Smooth muscle cell (in vitro differentiated cells): Measurements from ENCODE around the gene OR10A3. TPM values are rescaled to one million over a fixed set of nuclear protein-coding genes. Genes with fewer than 3 reads are reported as not detected.

ENCODE experiments used
- DNase-seq: peaks from one replicate; lab custom pipeline; 2025; ENCODE audit not compliant: unreplicated experiment; lab: John Stamatoyannopoulos, UW
- H2AFZ ChIP-seq: fragments of 200-600 bp; sonication (generic); 2 replicates; pipeline ENCODE4 v1.6.0; 2016; ENCODE audit warnings: antibody characterized with exemption, low read depth, mild to moderate bottlenecking
- H3F3A ChIP-seq: fragments of 200-600 bp; sonication (generic); 2 replicates; pipeline ENCODE4 v1.6.0; 2017; ENCODE audit warnings: antibody characterized with exemption, low read depth
- H3K27ac ChIP-seq: fragments of 200-600 bp; sonication (generic); 2 replicates; pipeline ENCODE4 v1.5.1; 2016; ENCODE audit warnings: low read depth, mild to moderate bottlenecking
- H3K27me3 ChIP-seq: fragments of 200-600 bp; sonication (generic); 2 replicates; pipeline ENCODE4 v1.6.1; 2016; ENCODE audit warnings: low read depth, mild to moderate bottlenecking
- H3K36me3 ChIP-seq: fragments of 200-600 bp; sonication (generic); 2 replicates; pipeline ENCODE4 v1.5.1; 2016; ENCODE audit warnings: low read depth
- H3K4me1 ChIP-seq: fragments of 200-600 bp; sonication (generic); 2 replicates; pipeline ENCODE4 v1.5.1; 2016; ENCODE audit warnings: low read depth
- H3K4me2 ChIP-seq: fragments of 200-600 bp; sonication (generic); 2 replicates; pipeline ENCODE4 v1.6.0; 2016; ENCODE audit warnings: mild to moderate bottlenecking
- H3K4me3 ChIP-seq: fragments of 200-600 bp; sonication (generic); 2 replicates; pipeline ENCODE4 v1.5.1; 2016; ENCODE audit warnings: mild to moderate bottlenecking
- H3K79me2 ChIP-seq: fragments of 200-600 bp; sonication (generic); 2 replicates; pipeline ENCODE4 v1.6.0; 2016; ENCODE audit warnings: low read depth, mild to moderate bottlenecking
- H3K9ac ChIP-seq: fragments of 200-600 bp; sonication (generic); 2 replicates; pipeline ENCODE4 v1.6.0; 2016; ENCODE audit warnings: low read depth
- H3K9me3 ChIP-seq: fragments of 200-600 bp; sonication (generic); replicated peaks from 2 replicates; pipeline ENCODE4 v1.5.1; 2016; ENCODE audit warnings: low read depth
- H4K20me1 ChIP-seq: fragments of 200-600 bp; sonication (generic); 2 replicates; pipeline ENCODE4 v1.6.0; 2016; ENCODE audit warnings: low read depth
- WGBS: methylation state at CpG from one replicate; pipeline ENCODE4 v1.1.7; 2016; ENCODE audit warnings: low lambda C conversion rate; 5-methylcytosine and 5-hydroxymethylcytosine counted together
- polyA plus RNA-seq: library from polyadenylated mRNA; unstranded; fragments of >200 nt; fragmentation: Nextera tagmentation; extraction: Ambion mirVana; gene quantifications from 2 replicates; pipeline ENCODE4 v1.2.1, GENCODE V29; 2016
- total RNA-seq: library from RNA; depleted of rRNA; stranded (reverse); fragments of >200 nt; gene quantifications from 2 replicates; pipeline ENCODE4 v1.2.3, GENCODE V29; 2014
- TF ChIP-seq, protein P1 (sequence below): fragments of 200-600 bp; sonication (generic); IDR thresholded peaks from 2 replicates; pipeline ENCODE4 v1.5.1; 2017; ENCODE audit warnings: borderline replicate concordance, mild to moderate bottlenecking, antibody characterized with exemption; ENCODE audit not compliant: insufficient read depth, poor library complexity, severe bottlenecking

The OR10A3 gene
- total and polyA plus RNA-seq, 2 experiments from 2014 or later = not detected

DNA sequence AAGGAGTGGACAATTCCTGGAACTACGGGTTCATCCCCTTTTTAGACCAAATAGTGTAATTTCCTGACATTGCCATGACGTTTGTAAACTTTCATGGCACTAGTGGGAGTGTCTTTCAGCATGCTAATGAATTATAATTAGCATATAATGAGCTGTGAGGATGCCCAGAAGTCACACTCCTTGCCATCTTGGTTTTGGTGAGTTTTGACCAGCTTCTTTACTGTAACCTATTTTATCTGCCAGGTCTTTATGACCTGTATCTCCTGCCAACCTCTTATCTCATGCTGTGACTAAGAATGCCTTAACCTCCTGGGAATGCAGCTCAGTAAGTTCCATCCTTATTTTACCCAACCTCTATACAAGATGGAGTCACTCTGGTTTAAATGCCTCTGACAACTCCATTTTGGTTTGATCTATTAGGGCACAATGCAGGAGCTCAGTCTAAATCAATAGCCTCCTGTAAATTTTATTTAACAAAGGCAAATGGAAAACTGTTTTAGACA lies 31.2 kb downstream of the OR10A3 start:
- no peak overlapping the region for H3K9ac ChIP-seq
- peak overlapping the region; percentile 26 for H3K4me2 ChIP-seq
- H3K27ac ChIP-seq = no peak overlapping the region
- peaks cover 27% of the 10 kb centered on the region for H3K4me1 ChIP-seq
- H3K4me3 ChIP-seq = no peak overlapping the region
- no peaks in the 10 kb centered on the region for H3K79me2 ChIP-seq
- H3F3A ChIP-seq = no peaks in the 10 kb centered on the region
- H2AFZ ChIP-seq = no peak overlapping the region
- no peaks in the 10 kb centered on the region for H3K36me3 ChIP-seq
- DNase-seq = no peak
- H4K20me1 ChIP-seq = no peaks in the 10 kb centered on the region
- WGBS = 37% methylated on average over 2 of the region's 2 CpGs
- H3K27me3 ChIP-seq = no peaks in the 10 kb centered on the region
- H3K9me3 ChIP-seq = no peaks in the 10 kb centered on the region
- TF ChIP-seq, protein P1, sequence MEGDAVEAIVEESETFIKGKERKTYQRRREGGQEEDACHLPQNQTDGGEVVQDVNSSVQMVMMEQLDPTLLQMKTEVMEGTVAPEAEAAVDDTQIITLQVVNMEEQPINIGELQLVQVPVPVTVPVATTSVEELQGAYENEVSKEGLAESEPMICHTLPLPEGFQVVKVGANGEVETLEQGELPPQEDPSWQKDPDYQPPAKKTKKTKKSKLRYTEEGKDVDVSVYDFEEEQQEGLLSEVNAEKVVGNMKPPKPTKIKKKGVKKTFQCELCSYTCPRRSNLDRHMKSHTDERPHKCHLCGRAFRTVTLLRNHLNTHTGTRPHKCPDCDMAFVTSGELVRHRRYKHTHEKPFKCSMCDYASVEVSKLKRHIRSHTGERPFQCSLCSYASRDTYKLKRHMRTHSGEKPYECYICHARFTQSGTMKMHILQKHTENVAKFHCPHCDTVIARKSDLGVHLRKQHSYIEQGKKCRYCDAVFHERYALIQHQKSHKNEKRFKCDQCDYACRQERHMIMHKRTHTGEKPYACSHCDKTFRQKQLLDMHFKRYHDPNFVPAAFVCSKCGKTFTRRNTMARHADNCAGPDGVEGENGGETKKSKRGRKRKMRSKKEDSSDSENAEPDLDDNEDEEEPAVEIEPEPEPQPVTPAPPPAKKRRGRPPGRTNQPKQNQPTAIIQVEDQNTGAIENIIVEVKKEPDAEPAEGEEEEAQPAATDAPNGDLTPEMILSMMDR = no peak

DNA sequence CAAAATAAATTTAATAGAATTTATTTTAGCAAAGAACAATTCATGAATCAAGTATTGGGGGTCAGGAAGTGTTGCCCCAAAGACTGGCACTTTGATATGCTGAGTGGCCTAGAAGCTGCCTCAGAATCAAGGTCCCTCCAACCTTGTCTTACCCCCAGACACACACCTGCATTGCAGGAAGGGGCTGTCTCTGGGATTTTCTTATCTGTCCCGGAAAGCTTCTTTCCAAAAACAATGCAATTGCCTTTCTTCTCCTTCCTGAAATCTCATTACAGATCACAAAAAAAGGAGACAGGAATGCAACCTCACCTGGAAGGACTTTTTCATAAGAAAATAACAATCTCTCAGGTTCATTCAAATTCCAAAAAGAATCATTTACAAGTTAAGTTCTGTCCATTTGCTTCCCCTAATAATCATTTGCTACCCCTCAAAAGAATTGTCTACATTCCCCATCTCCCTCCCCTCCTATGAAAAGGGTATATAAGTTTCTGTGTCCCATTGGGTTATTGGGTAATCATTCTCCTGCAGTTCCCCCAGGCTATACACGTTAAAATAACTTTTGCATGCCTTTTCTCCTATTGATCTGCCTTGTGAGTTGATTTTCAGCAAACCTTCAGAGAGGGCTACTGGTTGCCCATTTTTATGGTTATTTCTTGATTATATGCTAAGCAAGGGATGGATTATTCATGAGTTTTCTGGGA lies 31.8 kb downstream of the OR10A3 start:
- DNase-seq = no peak
- WGBS = 7% methylated on average over 2 of the region's 2 CpGs
- Histone ChIP-seq H3K36me3 (no peaks in the 10 kb centered on the region), H3K27ac (no peak overlapping the region), H3K9ac (no peak overlapping the region), H2AFZ (no peak overlapping the region), H3K27me3 (no peaks in the 10 kb centered on the region), H4K20me1 (no peaks in the 10 kb centered on the region), H3F3A (no peaks in the 10 kb centered on the region), H3K4me2 (no peak overlapping the region), H3K4me3 (no peak overlapping the region), H3K4me1 (peaks cover 30% of the 10 kb centered on the region), H3K9me3 (no peaks in the 10 kb centered on the region), H3K79me2 (no peaks in the 10 kb centered on the region)
- TF ChIP-seq, protein P1 = no peak

DNA sequence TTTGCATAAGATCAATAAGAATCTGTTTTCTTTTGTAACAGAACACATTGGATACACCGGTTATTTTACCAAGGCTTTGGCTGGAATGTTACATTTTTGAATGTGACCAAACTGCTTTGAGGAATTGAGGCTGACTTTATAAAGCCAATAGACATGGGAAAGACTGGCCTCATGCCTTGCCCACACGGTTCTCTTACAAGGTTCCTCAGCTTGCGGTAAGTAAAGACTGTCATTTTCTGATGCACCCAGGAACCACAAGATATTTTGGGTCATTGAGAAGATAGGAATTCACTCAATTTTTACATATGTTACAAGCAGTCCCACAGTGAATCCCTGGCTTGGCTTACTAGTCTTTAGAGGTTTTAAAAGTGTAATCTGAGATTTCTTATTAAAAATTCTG lies 34.4 kb downstream of the OR10A3 start:
- peaks cover 34% of the 10 kb centered on the region for H3K4me1 ChIP-seq
- no peaks in the 10 kb centered on the region for H3K79me2 ChIP-seq
- H3K27me3 ChIP-seq = no peaks in the 10 kb centered on the region
- TF ChIP-seq, protein P1 = no peak
- no peak for DNase-seq
- peak overlapping the region; percentile 64 for H3K4me2 ChIP-seq
- WGBS = 30% methylated on average over 3 of the region's 3 CpGs
- no peaks in the 10 kb centered on the region for H4K20me1 ChIP-seq
- no peak overlapping the region for H3K4me3 ChIP-seq
- H3K36me3 ChIP-seq = no peaks in the 10 kb centered on the region
- no peak overlapping the region for H3K9ac ChIP-seq
- no peaks in the 10 kb centered on the region for H3F3A ChIP-seq
- no peak overlapping the region for H2AFZ ChIP-seq
- peak overlapping the region; percentile 17 for H3K27ac ChIP-seq
- no peaks in the 10 kb centered on the region for H3K9me3 ChIP-seq

DNA sequence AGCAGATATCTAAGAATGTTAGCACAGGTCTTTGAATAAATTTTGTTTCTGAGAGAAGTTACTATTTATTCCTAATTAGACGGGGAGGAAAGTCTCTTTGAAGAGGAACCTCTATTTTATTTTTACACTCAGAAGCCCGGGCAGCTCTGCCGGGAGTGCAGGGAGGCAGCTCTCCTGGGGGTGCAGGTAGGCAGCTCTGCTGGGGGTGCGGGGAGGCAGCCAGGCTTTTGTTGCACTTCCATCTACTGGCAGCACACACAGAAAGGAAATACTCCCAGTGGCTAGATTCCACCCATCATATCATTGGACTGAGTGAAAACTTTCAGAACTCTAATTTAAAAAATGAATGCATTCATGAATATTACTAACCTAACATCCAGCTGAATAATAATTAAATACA lies 35.0 kb downstream of the OR10A3 start:
- Histone ChIP-seq H3K4me3 (no peak overlapping the region), H3K9me3 (no peaks in the 10 kb centered on the region), H3K79me2 (no peaks in the 10 kb centered on the region), H3K4me1 (peaks cover 34% of the 10 kb centered on the region), H3K36me3 (no peaks in the 10 kb centered on the region), H3K4me2 (peak overlapping the region; percentile 64), H3K27ac (peak overlapping the region; percentile 17), H2AFZ (peak overlapping the region; percentile 22), H3K27me3 (no peaks in the 10 kb centered on the region), H3K9ac (no peak overlapping the region), H4K20me1 (no peaks in the 10 kb centered on the region), H3F3A (no peaks in the 10 kb centered on the region)
- TF ChIP-seq, protein P1 = no peak
- 20% methylated on average over 4 of the region's 4 CpGs for WGBS
- DNase-seq = no peak
